ENCODE results near the gene APELA. TPM values are rescaled to one million over a fixed set of nuclear protein-coding genes. Genes with fewer than 3 reads are reported as not detected.

The APELA gene
- not detected in 2 replicates for total RNA-seq

- no peak for TF ChIP-seq CTCF (IDR thresholded peaks at IDR 0.05; ENCODE audit: insufficient read depth, low read depth, low read length)
- no peak within 1 kb of the TSS for H3K4me3 ChIP-seq (ENCODE audit: low read depth, low read length)
- DNase-seq (ENCODE audit: low read depth), result no peak
These were observed at the start of gene APELA for GRCh38 chr4:164876700-164877324. APELA (plus strand) TSS chr4:164877178; CDS start chr4:164877332, 154 bp downstream.

GRCh38 chr4:164828955-164829354, 48.0 kb upstream of the APELA start:
- no peak for DNase-seq (ENCODE audit: low read depth)
- no peak for TF ChIP-seq CTCF (IDR thresholded peaks at IDR 0.05; ENCODE audit: insufficient read depth, low read depth, low read length)
- H3K4me3 ChIP-seq (ENCODE audit: low read depth, low read length), result no peak overlapping the region

- TF ChIP-seq CTCF (IDR thresholded peaks at IDR 0.05; ENCODE audit: insufficient read depth, low read depth, low read length), result no peak
- no peak overlapping the region for H3K4me3 ChIP-seq (ENCODE audit: low read depth, low read length)
- DNase-seq (ENCODE audit: low read depth), result no peak
These were observed 30.4 kb upstream of the APELA start for GRCh38 chr4:164846566-164846965.

- DNase-seq (ENCODE audit: low read depth), result no peak
- no peak for TF ChIP-seq CTCF (IDR thresholded peaks at IDR 0.05; ENCODE audit: insufficient read depth, low read depth, low read length)
- no peak overlapping the region for H3K4me3 ChIP-seq (ENCODE audit: low read depth, low read length)
These were observed 30.0 kb upstream of the APELA start for GRCh38 chr4:164847016-164847415.

- DNase-seq (ENCODE audit: low read depth), result no peak
- no peak for TF ChIP-seq CTCF (IDR thresholded peaks at IDR 0.05; ENCODE audit: insufficient read depth, low read depth, low read length)
- H3K4me3 ChIP-seq (ENCODE audit: low read depth, low read length), result no peak overlapping the region
These were observed 28.9 kb upstream of the APELA start for GRCh38 chr4:164847967-164848649.

GRCh38 chr4:164856396-164856795, 20.6 kb upstream of the APELA start:
- DNase-seq (ENCODE audit: low read depth), result no peak
- no peak for TF ChIP-seq CTCF (IDR thresholded peaks at IDR 0.05; ENCODE audit: insufficient read depth, low read depth, low read length)
- no peak overlapping the region for H3K4me3 ChIP-seq (ENCODE audit: low read depth, low read length)

All from fibroblast of villous mesenchyme (primary cell).